ENCODE data around the gene PNKD. TPM values are rescaled to one million over a fixed set of nuclear protein-coding genes. Genes with fewer than 3 reads are reported as not detected.

The PNKD gene
- total and polyA plus RNA-seq, 2 experiments from 2014 or later: 28.2 to 83.3 TPM

GRCh38 chr2:218306184-218306920 is 36.0 kb downstream of the PNKD start:
- Histone ChIP-seq H3K27me3 (ENCODE audit: insufficient read depth) (no peaks in the 10 kb centered on the region), H3K4me1 (ENCODE audit: insufficient read depth) (no peaks in the 10 kb centered on the region), H3K9me2 (ENCODE audit: insufficient read depth) (no peaks in the 10 kb centered on the region), H4K20me1 (replicated peaks; ENCODE audit: insufficient read depth) (no peaks in the 10 kb centered on the region), H2AFZ (no peak overlapping the region), H3K4me2 (no peak overlapping the region), H3K4me3 (no peak overlapping the region), H3K79me2 (replicated peaks; ENCODE audit: insufficient read depth) (no peaks in the 10 kb centered on the region), H3K36me3 (ENCODE audit: insufficient read depth) (no peaks in the 10 kb centered on the region), H3F3A (replicated peaks; ENCODE audit: low read depth) (no peaks in the 10 kb centered on the region), H3K27ac (ENCODE audit: low read depth) (no peak overlapping the region)
- ATAC-seq: no peak
- TF ChIP-seq STAT1 (IDR thresholded peaks at IDR 0.05; ENCODE audit: unreplicated experiment): no peak
- TF ChIP-seq JUNB (IDR thresholded peaks at IDR 0.05; ENCODE audit: unreplicated experiment): no peak
- TF ChIP-seq, protein P1, sequence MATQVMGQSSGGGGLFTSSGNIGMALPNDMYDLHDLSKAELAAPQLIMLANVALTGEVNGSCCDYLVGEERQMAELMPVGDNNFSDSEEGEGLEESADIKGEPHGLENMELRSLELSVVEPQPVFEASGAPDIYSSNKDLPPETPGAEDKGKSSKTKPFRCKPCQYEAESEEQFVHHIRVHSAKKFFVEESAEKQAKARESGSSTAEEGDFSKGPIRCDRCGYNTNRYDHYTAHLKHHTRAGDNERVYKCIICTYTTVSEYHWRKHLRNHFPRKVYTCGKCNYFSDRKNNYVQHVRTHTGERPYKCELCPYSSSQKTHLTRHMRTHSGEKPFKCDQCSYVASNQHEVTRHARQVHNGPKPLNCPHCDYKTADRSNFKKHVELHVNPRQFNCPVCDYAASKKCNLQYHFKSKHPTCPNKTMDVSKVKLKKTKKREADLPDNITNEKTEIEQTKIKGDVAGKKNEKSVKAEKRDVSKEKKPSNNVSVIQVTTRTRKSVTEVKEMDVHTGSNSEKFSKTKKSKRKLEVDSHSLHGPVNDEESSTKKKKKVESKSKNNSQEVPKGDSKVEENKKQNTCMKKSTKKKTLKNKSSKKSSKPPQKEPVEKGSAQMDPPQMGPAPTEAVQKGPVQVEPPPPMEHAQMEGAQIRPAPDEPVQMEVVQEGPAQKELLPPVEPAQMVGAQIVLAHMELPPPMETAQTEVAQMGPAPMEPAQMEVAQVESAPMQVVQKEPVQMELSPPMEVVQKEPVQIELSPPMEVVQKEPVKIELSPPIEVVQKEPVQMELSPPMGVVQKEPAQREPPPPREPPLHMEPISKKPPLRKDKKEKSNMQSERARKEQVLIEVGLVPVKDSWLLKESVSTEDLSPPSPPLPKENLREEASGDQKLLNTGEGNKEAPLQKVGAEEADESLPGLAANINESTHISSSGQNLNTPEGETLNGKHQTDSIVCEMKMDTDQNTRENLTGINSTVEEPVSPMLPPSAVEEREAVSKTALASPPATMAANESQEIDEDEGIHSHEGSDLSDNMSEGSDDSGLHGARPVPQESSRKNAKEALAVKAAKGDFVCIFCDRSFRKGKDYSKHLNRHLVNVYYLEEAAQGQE (IDR thresholded peaks at IDR 0.05; ENCODE audit: unreplicated experiment): no peak
- TF ChIP-seq, protein P2, sequence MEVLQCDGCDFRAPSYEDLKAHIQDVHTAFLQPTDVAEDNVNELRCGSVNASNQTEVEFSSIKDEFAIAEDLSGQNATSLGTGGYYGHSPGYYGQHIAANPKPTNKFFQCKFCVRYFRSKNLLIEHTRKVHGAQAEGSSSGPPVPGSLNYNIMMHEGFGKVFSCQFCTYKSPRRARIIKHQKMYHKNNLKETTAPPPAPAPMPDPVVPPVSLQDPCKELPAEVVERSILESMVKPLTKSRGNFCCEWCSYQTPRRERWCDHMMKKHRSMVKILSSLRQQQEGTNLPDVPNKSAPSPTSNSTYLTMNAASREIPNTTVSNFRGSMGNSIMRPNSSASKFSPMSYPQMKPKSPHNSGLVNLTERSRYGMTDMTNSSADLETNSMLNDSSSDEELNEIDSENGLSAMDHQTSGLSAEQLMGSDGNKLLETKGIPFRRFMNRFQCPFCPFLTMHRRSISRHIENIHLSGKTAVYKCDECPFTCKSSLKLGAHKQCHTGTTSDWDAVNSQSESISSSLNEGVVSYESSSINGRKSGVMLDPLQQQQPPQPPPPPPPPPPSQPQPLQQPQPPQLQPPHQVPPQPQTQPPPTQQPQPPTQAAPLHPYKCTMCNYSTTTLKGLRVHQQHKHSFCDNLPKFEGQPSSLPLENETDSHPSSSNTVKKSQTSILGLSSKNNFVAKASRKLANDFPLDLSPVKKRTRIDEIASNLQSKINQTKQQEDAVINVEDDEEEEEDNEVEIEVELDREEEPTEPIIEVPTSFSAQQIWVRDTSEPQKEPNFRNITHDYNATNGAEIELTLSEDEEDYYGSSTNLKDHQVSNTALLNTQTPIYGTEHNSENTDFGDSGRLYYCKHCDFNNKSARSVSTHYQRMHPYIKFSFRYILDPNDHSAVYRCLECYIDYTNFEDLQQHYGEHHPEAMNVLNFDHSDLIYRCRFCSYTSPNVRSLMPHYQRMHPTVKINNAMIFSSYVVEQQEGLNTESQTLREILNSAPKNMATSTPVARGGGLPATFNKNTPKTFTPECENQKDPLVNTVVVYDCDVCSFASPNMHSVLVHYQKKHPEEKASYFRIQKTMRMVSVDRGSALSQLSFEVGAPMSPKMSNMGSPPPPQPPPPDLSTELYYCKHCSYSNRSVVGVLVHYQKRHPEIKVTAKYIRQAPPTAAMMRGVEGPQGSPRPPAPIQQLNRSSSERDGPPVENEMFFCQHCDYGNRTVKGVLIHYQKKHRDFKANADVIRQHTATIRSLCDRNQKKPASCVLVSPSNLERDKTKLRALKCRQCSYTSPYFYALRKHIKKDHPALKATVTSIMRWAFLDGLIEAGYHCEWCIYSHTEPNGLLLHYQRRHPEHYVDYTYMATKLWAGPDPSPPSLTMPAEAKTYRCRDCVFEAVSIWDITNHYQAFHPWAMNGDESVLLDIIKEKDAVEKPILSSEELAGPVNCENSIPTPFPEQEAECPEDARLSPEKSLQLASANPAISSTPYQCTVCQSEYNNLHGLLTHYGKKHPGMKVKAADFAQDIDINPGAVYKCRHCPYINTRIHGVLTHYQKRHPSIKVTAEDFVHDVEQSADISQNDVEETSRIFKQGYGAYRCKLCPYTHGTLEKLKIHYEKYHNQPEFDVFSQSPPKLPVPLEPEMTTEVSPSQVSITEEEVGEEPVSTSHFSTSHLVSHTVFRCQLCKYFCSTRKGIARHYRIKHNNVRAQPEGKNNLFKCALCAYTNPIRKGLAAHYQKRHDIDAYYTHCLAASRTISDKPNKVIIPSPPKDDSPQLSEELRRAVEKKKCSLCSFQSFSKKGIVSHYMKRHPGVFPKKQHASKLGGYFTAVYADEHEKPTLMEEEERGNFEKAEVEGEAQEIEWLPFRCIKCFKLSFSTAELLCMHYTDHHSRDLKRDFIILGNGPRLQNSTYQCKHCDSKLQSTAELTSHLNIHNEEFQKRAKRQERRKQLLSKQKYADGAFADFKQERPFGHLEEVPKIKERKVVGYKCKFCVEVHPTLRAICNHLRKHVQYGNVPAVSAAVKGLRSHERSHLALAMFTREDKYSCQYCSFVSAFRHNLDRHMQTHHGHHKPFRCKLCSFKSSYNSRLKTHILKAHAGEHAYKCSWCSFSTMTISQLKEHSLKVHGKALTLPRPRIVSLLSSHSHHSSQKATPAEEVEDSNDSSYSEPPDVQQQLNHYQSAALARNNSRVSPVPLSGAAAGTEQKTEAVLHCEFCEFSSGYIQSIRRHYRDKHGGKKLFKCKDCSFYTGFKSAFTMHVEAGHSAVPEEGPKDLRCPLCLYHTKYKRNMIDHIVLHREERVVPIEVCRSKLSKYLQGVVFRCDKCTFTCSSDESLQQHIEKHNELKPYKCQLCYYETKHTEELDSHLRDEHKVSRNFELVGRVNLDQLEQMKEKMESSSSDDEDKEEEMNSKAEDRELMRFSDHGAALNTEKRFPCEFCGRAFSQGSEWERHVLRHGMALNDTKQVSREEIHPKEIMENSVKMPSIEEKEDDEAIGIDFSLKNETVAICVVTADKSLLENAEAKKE (CRISPR knock-in tag; IDR thresholded peaks at IDR 0.05): no peak
- TF ChIP-seq EZH2phosphoT487 (IDR thresholded peaks at IDR 0.05; ENCODE audit: unreplicated experiment): no peak
- no peak for TF ChIP-seq ZNF331 (CRISPR knock-in tag; IDR thresholded peaks at IDR 0.05; ENCODE audit: low read depth)
- no peak for TF ChIP-seq ZNF114 (CRISPR knock-in tag; IDR thresholded peaks at IDR 0.05)
- TF ChIP-seq CREB1 (CRISPR knock-in tag; IDR thresholded peaks at IDR 0.05; ENCODE audit: low read depth): no peak
- no peak for TF ChIP-seq POLR2AphosphoS5 (IDR thresholded peaks at IDR 0.05; ENCODE audit: low read depth)
- TF ChIP-seq NANOG (IDR thresholded peaks at IDR 0.05; ENCODE audit: borderline replicate concordance): no peak
- TF ChIP-seq CTCF (conservative IDR thresholded peaks at IDR 0.05; ENCODE audit: low read depth in 2 of 2): no peak
- TF ChIP-seq, protein P3, sequence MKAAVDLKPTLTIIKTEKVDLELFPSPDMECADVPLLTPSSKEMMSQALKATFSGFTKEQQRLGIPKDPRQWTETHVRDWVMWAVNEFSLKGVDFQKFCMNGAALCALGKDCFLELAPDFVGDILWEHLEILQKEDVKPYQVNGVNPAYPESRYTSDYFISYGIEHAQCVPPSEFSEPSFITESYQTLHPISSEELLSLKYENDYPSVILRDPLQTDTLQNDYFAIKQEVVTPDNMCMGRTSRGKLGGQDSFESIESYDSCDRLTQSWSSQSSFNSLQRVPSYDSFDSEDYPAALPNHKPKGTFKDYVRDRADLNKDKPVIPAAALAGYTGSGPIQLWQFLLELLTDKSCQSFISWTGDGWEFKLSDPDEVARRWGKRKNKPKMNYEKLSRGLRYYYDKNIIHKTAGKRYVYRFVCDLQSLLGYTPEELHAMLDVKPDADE (IDR thresholded peaks at IDR 0.05): no peak
- TF ChIP-seq EZH2 (IDR thresholded peaks at IDR 0.05; ENCODE audit: low read depth, unreplicated experiment): no peak
- peaks cover 10% of the 10 kb centered on the region for H3K27me3 Mint-ChIP-seq (ENCODE audit: insufficient read depth, low read depth, poor library complexity)
- H3K4me3 Mint-ChIP-seq: no peak overlapping the region
- H3K36me3 Mint-ChIP-seq (ENCODE audit: low read depth): no peaks in the 10 kb centered on the region
- DNase-seq (ENCODE audit: low spot score): no peak
- no peak overlapping the region for H3K27ac Mint-ChIP-seq
- H3K9me3 Mint-ChIP-seq: 0 out of 3 replicates have a peak, but pooled peaks cover 3% of the 10 kb centered on the region
- no peaks in the 10 kb centered on the region for H3K4me1 Mint-ChIP-seq
